Measurements from ENCODE around the gene CTIF. TPM values are rescaled to one million over a fixed set of nuclear protein-coding genes. Genes with fewer than 3 reads are reported as not detected.

The CTIF gene
- total and polyA plus RNA-seq, 2 experiments from 2014 or later, result 8.6 to 14.4 TPM

- H3K9me3 Mint-ChIP-seq, result no peaks in the 10 kb centered on the region
- no peaks in the 10 kb centered on the region for H3K4me1 Mint-ChIP-seq
- H3K27ac Mint-ChIP-seq, result no peak overlapping the region
- no peaks in the 10 kb centered on the region for H3K9me2 ChIP-seq (ENCODE audit: insufficient read depth)
- no peak for TF ChIP-seq CREB1 (CRISPR knock-in tag; IDR thresholded peaks at IDR 0.05; ENCODE audit: low read depth)
- no peak for TF ChIP-seq CTCF (conservative IDR thresholded peaks at IDR 0.05; ENCODE audit: low read depth in 2 of 2)
- TF ChIP-seq ZNF331 (CRISPR knock-in tag; IDR thresholded peaks at IDR 0.05; ENCODE audit: low read depth), result no peak
- TF ChIP-seq EZH2 (IDR thresholded peaks at IDR 0.05; ENCODE audit: low read depth, unreplicated experiment), result no peak
- H2AFZ ChIP-seq, result no peak overlapping the region
- H3K27me3 ChIP-seq (ENCODE audit: insufficient read depth), result no peaks in the 10 kb centered on the region
- H3K4me2 ChIP-seq, result no peak overlapping the region
- H3K36me3 ChIP-seq (ENCODE audit: insufficient read depth), result no peaks in the 10 kb centered on the region
- no peaks in the 10 kb centered on the region for H3F3A ChIP-seq (replicated peaks; ENCODE audit: low read depth)
- H3K27ac ChIP-seq (ENCODE audit: low read depth), result no peak overlapping the region
- no peaks in the 10 kb centered on the region for H3K4me1 ChIP-seq (ENCODE audit: insufficient read depth)
- no peak for DNase-seq (ENCODE audit: low spot score)
- H3K27me3 Mint-ChIP-seq (ENCODE audit: insufficient read depth, low read depth, poor library complexity), result peaks cover 11% of the 10 kb centered on the region
- H3K4me3 Mint-ChIP-seq, result no peak overlapping the region
- no peaks in the 10 kb centered on the region; the same call in 2 of the 3 replicates for H3K36me3 Mint-ChIP-seq (ENCODE audit: low read depth)
- H4K20me1 ChIP-seq (replicated peaks; ENCODE audit: insufficient read depth), result peaks cover 2% of the 10 kb centered on the region; the same call in 1 of the 2 replicates
- no peak overlapping the region for H3K4me3 ChIP-seq
- H3K79me2 ChIP-seq (replicated peaks; ENCODE audit: insufficient read depth), result no peaks in the 10 kb centered on the region
- no peak for ATAC-seq
These were observed 277.7 kb downstream of the CTIF start for GRCh38 chr18:48816554-48816953.

GRCh38 chr18:48817021-48817461 lies 278.2 kb downstream of the CTIF start:
- no peaks in the 10 kb centered on the region for H3K27me3 ChIP-seq (ENCODE audit: insufficient read depth)
- H3K4me2 ChIP-seq, result no peak overlapping the region
- no peak overlapping the region for H3K4me3 Mint-ChIP-seq
- no peaks in the 10 kb centered on the region for H3K36me3 ChIP-seq (ENCODE audit: insufficient read depth)
- no peaks in the 10 kb centered on the region; the same call in 2 of the 3 replicates for H3K36me3 Mint-ChIP-seq (ENCODE audit: low read depth)
- no peaks in the 10 kb centered on the region for H3K4me1 Mint-ChIP-seq
- DNase-seq (ENCODE audit: low spot score), result no peak
- no peaks in the 10 kb centered on the region for H3F3A ChIP-seq (replicated peaks; ENCODE audit: low read depth)
- no peak; the same call in 1 of the 3 replicates for ATAC-seq
- no peak overlapping the region for H2AFZ ChIP-seq
- H3K4me1 ChIP-seq (ENCODE audit: insufficient read depth), result no peaks in the 10 kb centered on the region
- H3K4me3 ChIP-seq, result no peak overlapping the region
- H3K27me3 Mint-ChIP-seq (ENCODE audit: insufficient read depth, low read depth, poor library complexity), result peaks cover 11% of the 10 kb centered on the region
- no peaks in the 10 kb centered on the region for H3K79me2 ChIP-seq (replicated peaks; ENCODE audit: insufficient read depth)
- H3K9me2 ChIP-seq (ENCODE audit: insufficient read depth), result no peaks in the 10 kb centered on the region
- no peak overlapping the region for H3K27ac ChIP-seq (ENCODE audit: low read depth)
- H3K27ac Mint-ChIP-seq, result no peak overlapping the region
- no peaks in the 10 kb centered on the region for H3K9me3 Mint-ChIP-seq
- H4K20me1 ChIP-seq (replicated peaks; ENCODE audit: insufficient read depth), result peaks cover 2% of the 10 kb centered on the region; the same call in 1 of the 2 replicates
- no peak for TF ChIP-seq EZH2phosphoT487 (IDR thresholded peaks at IDR 0.05; ENCODE audit: unreplicated experiment)
- no peak for TF ChIP-seq REST (IDR thresholded peaks at IDR 0.05; ENCODE audit: unreplicated experiment)
- TF ChIP-seq CTCF (conservative IDR thresholded peaks at IDR 0.05; ENCODE audit: low read depth in 2 of 2), result no peak
- no peak for TF ChIP-seq NANOG (IDR thresholded peaks at IDR 0.05; ENCODE audit: borderline replicate concordance)
- TF ChIP-seq ZNF331 (CRISPR knock-in tag; IDR thresholded peaks at IDR 0.05; ENCODE audit: low read depth), result no peak
- TF ChIP-seq ZNF114 (CRISPR knock-in tag; IDR thresholded peaks at IDR 0.05), result no peak
- no peak for TF ChIP-seq ETS1 (IDR thresholded peaks at IDR 0.05)
- no peak for TF ChIP-seq POLR2AphosphoS5 (IDR thresholded peaks at IDR 0.05; ENCODE audit: low read depth)
- TF ChIP-seq CREB1 (CRISPR knock-in tag; IDR thresholded peaks at IDR 0.05; ENCODE audit: low read depth), result no peak
